IMR-90 (cell line): ENCODE measurements around the gene TSC22D3. TPM values are rescaled to one million over a fixed set of nuclear protein-coding genes. Genes with fewer than 3 reads are reported as not detected.

ENCODE experiments used
- ATAC-seq: fragments of 200-7000 bp; cut with Tn5 transposase; 2 replicates; pipeline ENCODE4 v1.9.1; 2020; ENCODE audit warnings: low read depth, mild to moderate bottlenecking, moderate library complexity
- BruUV-seq: library from RNA; stranded (reverse); fragments of 400-500 nt; replicated peaks from 2 replicates; lab custom pipeline; 2021; lab: Mats Ljungman, UMichigan
- CTCF ChIA-PET: fragments of 300-600 bp; formaldehyde crosslinking; extraction: SDS; loops from one replicate; lab custom pipeline; 2021; ENCODE audit warnings: antibody characterized with exemption; lab: Yijun Ruan, JAX
- POLR2A ChIA-PET: fragments of 300-600 bp; sonication (Branson Sonifier 250); formaldehyde crosslinking; loops from one replicate; lab custom pipeline; 2022; ENCODE audit warnings: antibody characterized with exemption; ENCODE audit not compliant: unreplicated experiment; lab: Charles Lee
- DNase-seq: peaks from one replicate; pipeline ENCODE4 v3.0.0; 2013
- H2AFZ ChIP-seq: replicated peaks from 2 replicates; pipeline ENCODE3; 2013; ENCODE audit warnings: low read length, mild to moderate bottlenecking; ENCODE audit not compliant: poor library complexity
- H2AK5ac ChIP-seq: 2 replicates; pipeline ENCODE4 v1.6.1; 2013; ENCODE audit warnings: low read depth, low read length, inconsistent platforms
- H2AK9ac ChIP-seq: replicated peaks from 2 replicates; pipeline ENCODE3; 2013; ENCODE audit warnings: mild to moderate bottlenecking, low read depth, low read length, moderate library complexity; ENCODE audit not compliant: poor library complexity
- H2BK120ac ChIP-seq: 2 replicates; pipeline ENCODE4 v1.6.1; 2013; ENCODE audit warnings: low read depth, low read length, inconsistent platforms
- H2BK15ac ChIP-seq: 3 replicates; pipeline ENCODE4 v1.6.1; 2013; ENCODE audit warnings: low read depth, low read length, inconsistent platforms
- H2BK20ac ChIP-seq: 2 replicates; pipeline ENCODE4 v1.6.1; 2013; ENCODE audit warnings: low read depth, mild to moderate bottlenecking, inconsistent platforms, low read length, moderate library complexity
- H2BK5ac ChIP-seq: 2 replicates; pipeline ENCODE4 v1.6.1; 2013; ENCODE audit warnings: mild to moderate bottlenecking, low read depth, low read length, inconsistent platforms; ENCODE audit not compliant: poor library complexity, severe bottlenecking
- H3K14ac ChIP-seq: replicated peaks from 2 replicates; pipeline ENCODE4 v1.6.1; 2013; ENCODE audit warnings: low read depth, low read length, inconsistent platforms
- H3K18ac ChIP-seq: 2 replicates; pipeline ENCODE4 v1.6.1; 2013; ENCODE audit warnings: low read depth, low read length, control low read depth
- H3K23ac ChIP-seq: 2 replicates; pipeline ENCODE4 v1.6.1; 2013; ENCODE audit warnings: low read depth, low read length, inconsistent platforms
- H3K27ac ChIP-seq: 2 replicates; pipeline ENCODE4 v1.5.1; 2013; ENCODE audit warnings: mild to moderate bottlenecking, control low read depth, low read length; ENCODE audit not compliant: insufficient read depth
- H3K27me3 ChIP-seq: 2 replicates; pipeline ENCODE4 v1.6.1; 2013; ENCODE audit warnings: low read length; ENCODE audit not compliant: control insufficient read depth, insufficient read depth
- H3K36me3 ChIP-seq: 2 replicates; pipeline ENCODE4 v1.6.1; 2013; ENCODE audit warnings: low read length, mixed read lengths; ENCODE audit not compliant: control insufficient read depth, insufficient read depth
- H3K4ac ChIP-seq: 2 replicates; pipeline ENCODE4 v1.6.1; 2013; ENCODE audit warnings: low read depth, low read length, inconsistent platforms
- H3K4me1 ChIP-seq: 2 replicates; pipeline ENCODE4 v1.6.1; 2013; ENCODE audit warnings: low read length, mixed read lengths; ENCODE audit not compliant: control insufficient read depth, insufficient read depth
- H3K4me2 ChIP-seq: 2 replicates; pipeline ENCODE4 v1.6.1; 2013; ENCODE audit warnings: low read depth, mild to moderate bottlenecking, control low read depth, low read length, moderate library complexity
- H3K4me3 ChIP-seq: 2 replicates; pipeline ENCODE4 v1.5.1; 2013; ENCODE audit warnings: low read depth, mild to moderate bottlenecking, control low read depth, low read length, moderate library complexity; ENCODE audit not compliant: insufficient read depth
- H3K56ac ChIP-seq: 2 replicates; pipeline ENCODE4 v1.6.1; 2013; ENCODE audit warnings: low read length, inconsistent platforms; ENCODE audit not compliant: insufficient read depth; ENCODE audit errors: extremely low read depth
- H3K79me1 ChIP-seq, 2 experiments: 2 replicates each; pipeline ENCODE4 v1.6.1; 2013; ENCODE audit warnings: low read length in 2 of 2, inconsistent platforms in 1 of 2, low read depth in 1 of 2
- H3K9ac ChIP-seq: 2 replicates; pipeline ENCODE4 v1.6.1; 2013; ENCODE audit warnings: low read depth, low read length, control low read depth
- H3K9me1 ChIP-seq: 2 replicates; pipeline ENCODE4 v1.6.1; 2013; ENCODE audit warnings: low read length, inconsistent platforms; ENCODE audit not compliant: insufficient read depth
- H3K9me3 ChIP-seq: 2 replicates; pipeline ENCODE4 v1.6.1; 2013; ENCODE audit warnings: low read length; ENCODE audit not compliant: control insufficient read depth, insufficient read depth
- H4K20me1 ChIP-seq: 2 replicates; pipeline ENCODE4 v1.6.1; 2013; ENCODE audit warnings: low read length, inconsistent platforms; ENCODE audit not compliant: insufficient read depth
- H4K5ac ChIP-seq: 2 replicates; pipeline ENCODE4 v1.6.1; 2013; ENCODE audit warnings: mild to moderate bottlenecking, low read depth, low read length, control low read depth
- H4K8ac ChIP-seq, 2 experiments: 2 replicates each; pipeline ENCODE4 v1.6.1; 2013; ENCODE audit warnings: low read depth in 2 of 2, low read length in 2 of 2, control low read depth in 1 of 2, inconsistent platforms in 1 of 2
- H4K91ac ChIP-seq: 2 replicates; pipeline ENCODE4 v1.6.1; 2013; ENCODE audit warnings: low read depth, low read length, inconsistent platforms; ENCODE audit not compliant: insufficient read depth
- CTCF ChIP-seq: conservative IDR thresholded peaks from 2 replicates; pipeline ENCODE4 v1.5.1; 2012; ENCODE audit warnings: mild to moderate bottlenecking, low read depth, low read length, improper control_type of control experiment
- FOS ChIP-seq: fragments of 150-350 bp; IDR thresholded peaks from 2 replicates; pipeline ENCODE4 v1.6.1; 2016; ENCODE audit warnings: low read depth, low read length
- MAZ ChIP-seq: IDR thresholded peaks from 2 replicates; pipeline ENCODE4 v1.6.1; 2012; ENCODE audit warnings: low read depth, mild to moderate bottlenecking, low read length, improper control_type of control experiment, moderate library complexity, borderline replicate concordance
- SMC3 ChIP-seq: fragments of 150-350 bp; IDR thresholded peaks from 2 replicates; pipeline ENCODE4 v1.6.1; 2016; ENCODE audit warnings: low read depth, mild to moderate bottlenecking, antibody characterized with exemption, low read length, moderate library complexity
- WGBS, 2 experiments: methylation state at CpG; one replicate each; pipeline versions ENCODE4 v1.1.5 to v1.1.7; 2013; ENCODE audit warnings: missing lambda C conversion rate in 2 of 2; ENCODE audit not compliant: insufficient read length in 1 of 2; ENCODE audit errors: extremely low coverage in 2 of 2; 5-methylcytosine and 5-hydroxymethylcytosine counted together
- dilution Hi-C: fragments of 300-500 bp; cut with HindIII; formaldehyde crosslinking; loops from one replicate; pipeline ENCODE4 v1.14.3; 2018; ENCODE audit warnings: low sequenced_read_pairs; ENCODE audit not compliant: unreplicated experiment
- in situ Hi-C: fragments of 300-500 bp; cut with MboI; formaldehyde crosslinking; loops from 3 replicates; pipeline ENCODE4 v1.14.3; 2019; ENCODE audit warnings: low sequenced_read_pairs, inconsistent platforms, mixed read lengths
- intact Hi-C: fragments of 100-400 bp; cut with micrococcal nuclease; formaldehyde crosslinking; loops from 2 replicates; pipeline ENCODE4 v1.10.0; 2022
- polyA plus RNA-seq, 3 experiments: library from polyadenylated mRNA; depleted of rRNA; stranded (reverse); fragments of >200 nt; gene quantifications; 2 replicates each; pipeline ENCODE4 v1.2.3, GENCODE V29; 2012; ENCODE audit warnings: low replicate concordance in 1 of 3
- total RNA-seq: library from RNA; depleted of rRNA; stranded (reverse); fragments of >200 nt; gene quantifications from 2 replicates; pipeline ENCODE4 v1.2.3, GENCODE V29; 2012
- TF ChIP-seq, protein P1 (sequence below): fragments of 150-350 bp; IDR thresholded peaks from 2 replicates; pipeline ENCODE4 v1.6.1; 2017; ENCODE audit warnings: mild to moderate bottlenecking, antibody characterized with exemption, low read length, low read depth

Gene TSC22D3
- total and polyA plus RNA-seq, 2 of the 4 experiments (the other 2 are of a cell fraction) = 9.9 to 14.0 TPM

GRCh38 chrX:107744868-107745267 lies 30.7 kb downstream of the TSC22D3 start:
- DNase-seq (no peak), ATAC-seq (no peak)
- H3K9me1 ChIP-seq = no peaks in the 10 kb centered on the region; the same call in 1 of the 2 replicates
- ChIA-PET CTCF (no interaction called here), POLR2A (no interaction called here)
- no peak overlapping the region for H3K9ac ChIP-seq
- no peak overlapping the region for H3K14ac ChIP-seq
- H2AK9ac ChIP-seq = no peak overlapping the region
- no peak for TF ChIP-seq SMC3
- TF ChIP-seq MAZ = no peak
- no peak for TF ChIP-seq FOS
- no peak for TF ChIP-seq CTCF
- TF ChIP-seq, protein P1, sequence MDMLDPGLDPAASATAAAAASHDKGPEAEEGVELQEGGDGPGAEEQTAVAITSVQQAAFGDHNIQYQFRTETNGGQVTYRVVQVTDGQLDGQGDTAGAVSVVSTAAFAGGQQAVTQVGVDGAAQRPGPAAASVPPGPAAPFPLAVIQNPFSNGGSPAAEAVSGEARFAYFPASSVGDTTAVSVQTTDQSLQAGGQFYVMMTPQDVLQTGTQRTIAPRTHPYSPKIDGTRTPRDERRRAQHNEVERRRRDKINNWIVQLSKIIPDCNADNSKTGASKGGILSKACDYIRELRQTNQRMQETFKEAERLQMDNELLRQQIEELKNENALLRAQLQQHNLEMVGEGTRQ = no peak
- no peaks in the 10 kb centered on the region for H4K20me1 ChIP-seq
- no peak overlapping the region for H3K4me3 ChIP-seq
- in situ Hi-C loops (no loop called here), intact Hi-C loops (no loop called here), dilution Hi-C loops (no loop called here)
- H2AK5ac ChIP-seq = no peak overlapping the region
- H4K91ac ChIP-seq = no peak overlapping the region
- H3K27ac ChIP-seq = no peak overlapping the region
- H4K8ac ChIP-seq = no peak overlapping the region
- peaks cover 40% of the 10 kb centered on the region for H3K27me3 ChIP-seq
- no peak overlapping the region for H3K56ac ChIP-seq
- no peak overlapping the region for H3K4me2 ChIP-seq
- no peaks in the 10 kb centered on the region for H3K9me3 ChIP-seq
- WGBS, 2 experiments = no CpG with 5 or more reads among the region's 2 CpGs
- H2BK20ac ChIP-seq = no peak overlapping the region
- H2BK120ac ChIP-seq = no peak overlapping the region
- H3K4ac ChIP-seq = no peak overlapping the region
- BruUV-seq = no TSS peak
- no peak overlapping the region for H4K5ac ChIP-seq
- no peak overlapping the region for H2AFZ ChIP-seq
- peaks cover 3% of the 10 kb centered on the region; the same call in 1 of the 2 replicates for H3K4me1 ChIP-seq
- no peaks in the 10 kb centered on the region for H3K79me1 ChIP-seq
- no peaks in the 10 kb centered on the region for H3K36me3 ChIP-seq
- H3K18ac ChIP-seq = no peak overlapping the region
- no peak overlapping the region for H3K23ac ChIP-seq
- no peak overlapping the region for H2BK5ac ChIP-seq
- H2BK15ac ChIP-seq = no peak overlapping the region
